ENCODE data around the gene SLC12A2. TPM values are rescaled to one million over a fixed set of nuclear protein-coding genes. Genes with fewer than 3 reads are reported as not detected.
A peak's percentile ranks its signal among the peaks of the same experiment; 100 is the strongest.

The SLC12A2 gene
- polyA plus RNA-seq, 1 of the 3 experiments (the other 2 are of a cell fraction) = 5.6 TPM

- TF ChIP-seq NRF1 (IDR thresholded peaks at IDR 0.05; ENCODE audit: low read depth, low read length) = 0 out of 2 replicates have a peak, but pooled peaks have one; percentile 11
- no peak for TF ChIP-seq MAX (IDR thresholded peaks at IDR 0.05; ENCODE audit: low read depth)
- TF ChIP-seq TAF1 (IDR thresholded peaks at IDR 0.05; ENCODE audit: borderline replicate concordance, low read depth, low read length) = no peak; the same call in 1 of the 2 replicates
- no peak for TF ChIP-seq POLR2AphosphoS5 (IDR thresholded peaks at IDR 0.05; ENCODE audit: low read depth, low read length)
- peak; percentile 46 for TF ChIP-seq RAD21 (IDR thresholded peaks at IDR 0.05; ENCODE audit: low read length)
- no peak for TF ChIP-seq GATA2 (CRISPR knock-in tag; IDR thresholded peaks at IDR 0.05)
- TF ChIP-seq REST (IDR thresholded peaks at IDR 0.05; ENCODE audit: low read depth, low read length) = no peak
- no peak for TF ChIP-seq NFIC (IDR thresholded peaks at IDR 0.05; ENCODE audit: borderline replicate concordance)
These were observed 253 bp downstream of the SLC12A2 start (continued) for GRCh38 chr5:128083811-128084227.

- Histone ChIP-seq H4K20me1 (ENCODE audit: insufficient read depth) (peaks cover 19% of the 10 kb centered on the region), H3K27ac (ENCODE audit: low read depth in 2 of 2, low read length in 1 of 2) (peak overlapping the region; percentile 87 to 98; a peak in 3 of 4 replicates), H3K4me1 (ENCODE audit: control insufficient read depth in 1 of 2, insufficient read depth in 2 of 2, low read depth in 1 of 2, low read length in 1 of 2) (peaks cover 6 to 18% of the 10 kb centered on the region in 2 experiments; a peak in 3 of 4 replicates), H3F3A (replicated peaks; ENCODE audit: insufficient read depth) (no peaks in the 10 kb centered on the region), H3K9ac (peak overlapping the region; percentile 76), H3K9me2 (no peaks in the 10 kb centered on the region), H3K79me2 (ENCODE audit: insufficient read depth) (peaks cover 80% of the 10 kb centered on the region), H3K27me3 (ENCODE audit: insufficient read depth) (no peaks in the 10 kb centered on the region), H3K9me3 (no peaks in the 10 kb centered on the region), H3K4me3 (ENCODE audit: low read depth in 2 of 2, low read length in 1 of 2) (peak overlapping the region; percentile 80 to 86), H3K36me3 (replicated peaks in 1 of 2; ENCODE audit: control insufficient read depth in 1 of 2, insufficient read depth in 2 of 2, low read length in 1 of 2) (no peaks in the 10 kb centered on the region), H2AFZ (ENCODE audit: low read depth) (peak overlapping the region; percentile 65), H3K4me2 (peak overlapping the region; percentile 93)
- ChIA-PET CTCF (interaction anchor here (0.6 to 2.8 kb wide), 10 partner anchors 9 to 209 kb away, joined by 3 to 8 read pairs (median 4); no protein-coding TSS in a partner anchor), POLR2A (no interaction called here)
- peak; percentile 52 for DNase-seq
- WGBS (ENCODE audit: low lambda C conversion rate) = 6% methylated on average over 18 of the region's 71 CpGs
- TF ChIP-seq EZH2phosphoT487 (IDR thresholded peaks at IDR 0.05; ENCODE audit: borderline replicate concordance, low read depth) = no peak
- TF ChIP-seq MAX (IDR thresholded peaks at IDR 0.05; ENCODE audit: low read depth) = peak; percentile 45; the same call in 1 of the 2 replicates
- TF ChIP-seq SMC3 (IDR thresholded peaks at IDR 0.05; ENCODE audit: low read depth, low read length) = 0 out of 2 replicates have a peak, but pooled peaks have one; percentile 2
- TF ChIP-seq FOXJ3 (CRISPR knock-in tag; IDR thresholded peaks at IDR 0.05) = no peak
- 0 out of 2 replicates have a peak, but pooled peaks have one; percentile 62 for TF ChIP-seq SIN3A (IDR thresholded peaks at IDR 0.05; ENCODE audit: borderline replicate concordance, low read depth, low read length)
These were observed 932 bp downstream of the SLC12A2 start for GRCh38 chr5:128084228-128085167.
